ENCODE results near the gene SSBP2.
"Not testable (repeated sequence)": the region's sequence is repeated elsewhere in the genome, so short reads cannot be mapped to it uniquely, and the experiment has no call there.

The SSBP2 gene

DNA sequence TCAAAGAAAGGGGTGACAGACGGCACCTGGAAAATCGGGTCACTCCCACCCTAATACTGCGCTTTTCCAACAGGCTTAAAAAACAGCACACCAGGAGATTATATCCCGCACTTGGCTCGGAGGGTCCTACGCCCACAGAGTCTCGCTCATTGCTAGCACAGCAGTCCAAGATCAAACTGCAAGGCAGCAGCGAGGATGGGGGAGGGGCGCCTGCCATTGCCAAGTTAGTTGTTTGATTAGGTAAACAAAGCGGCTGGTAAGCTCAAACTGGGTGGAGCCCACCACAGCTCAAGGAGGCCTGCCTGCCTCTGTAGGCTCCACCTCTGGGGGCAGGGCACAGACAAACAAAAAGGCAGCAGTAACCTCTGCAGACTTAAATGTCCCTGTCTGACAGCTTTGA, 158.8 kb downstream of the SSBP2 start:
- DNase-seq (ENCODE audit: low read depth in 2 of 2): not testable (repeated sequence)

DNA sequence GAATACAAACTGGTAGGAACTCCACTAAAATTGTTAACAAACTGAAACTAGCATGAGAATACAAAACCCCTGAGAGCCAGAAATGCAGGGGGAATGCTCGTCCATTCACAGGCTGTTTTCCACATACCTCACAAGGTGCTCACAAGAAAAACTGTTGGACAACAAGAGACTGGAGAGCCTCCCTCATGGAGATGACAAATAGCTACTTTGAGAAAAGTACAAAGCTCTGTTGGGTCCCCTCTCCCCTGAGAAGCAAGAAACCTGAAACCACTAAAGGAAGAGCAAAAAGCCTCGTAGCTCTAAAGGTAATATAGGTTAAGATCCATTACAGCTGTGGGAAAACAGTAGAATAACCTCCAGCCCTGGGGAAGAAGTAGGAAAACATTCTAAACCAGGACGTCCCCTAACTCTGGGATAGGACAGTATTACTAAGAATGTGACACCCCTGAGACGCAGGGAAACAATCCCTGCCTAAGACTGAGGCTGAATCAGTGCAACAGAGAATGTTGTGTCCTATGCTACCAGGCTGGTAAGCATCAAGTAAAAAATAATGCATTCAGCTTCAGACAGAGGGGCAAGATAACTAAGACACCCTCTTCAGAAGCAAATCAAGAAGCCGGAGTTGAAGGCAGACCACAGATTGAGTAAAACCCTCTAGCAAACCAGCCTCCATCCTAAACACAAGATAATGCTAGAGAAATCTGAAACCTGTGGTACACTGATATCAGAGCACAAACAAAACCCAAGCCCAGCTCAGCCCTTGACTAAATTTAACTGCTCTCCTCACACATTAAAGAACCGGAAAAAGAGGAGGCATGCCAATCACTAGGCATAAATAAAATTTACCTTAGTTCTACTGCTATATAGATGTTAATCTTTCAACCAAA, 160.2 kb downstream of the SSBP2 start:
- no peak for DNase-seq (ENCODE audit: low read depth in 2 of 2)

DNA sequence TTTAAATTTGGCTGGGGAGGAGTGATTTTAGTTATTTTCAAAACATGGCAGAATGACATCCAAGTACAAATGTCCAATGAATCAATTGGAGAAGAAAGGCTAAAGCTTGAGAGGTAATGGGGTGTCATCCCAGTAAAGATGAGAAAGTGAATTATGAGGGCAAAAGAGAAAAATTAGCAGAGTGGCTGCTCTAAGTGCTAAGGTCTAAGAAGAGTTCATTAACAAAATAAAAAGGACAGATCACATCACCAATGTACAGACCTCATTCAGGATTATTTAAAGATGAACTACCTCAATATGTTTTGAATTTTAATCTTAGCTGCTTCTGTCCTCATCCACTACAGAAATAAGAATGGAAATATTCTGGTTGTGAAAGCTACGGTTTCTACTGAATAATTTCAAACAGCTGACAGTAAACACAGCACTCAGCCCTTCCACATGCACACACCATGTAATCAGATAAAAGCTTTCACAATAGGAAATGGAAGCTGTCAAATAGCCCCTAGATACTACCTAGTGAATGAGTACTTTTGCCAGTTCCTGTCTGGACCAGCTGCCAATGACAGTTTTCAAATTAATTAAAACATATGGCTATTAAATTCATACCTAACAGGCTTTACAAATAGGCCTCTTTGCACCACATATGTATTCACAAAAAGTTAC, 171.5 kb downstream of the SSBP2 start:
- no peak for DNase-seq (ENCODE audit: low read depth in 2 of 2)

DNA sequence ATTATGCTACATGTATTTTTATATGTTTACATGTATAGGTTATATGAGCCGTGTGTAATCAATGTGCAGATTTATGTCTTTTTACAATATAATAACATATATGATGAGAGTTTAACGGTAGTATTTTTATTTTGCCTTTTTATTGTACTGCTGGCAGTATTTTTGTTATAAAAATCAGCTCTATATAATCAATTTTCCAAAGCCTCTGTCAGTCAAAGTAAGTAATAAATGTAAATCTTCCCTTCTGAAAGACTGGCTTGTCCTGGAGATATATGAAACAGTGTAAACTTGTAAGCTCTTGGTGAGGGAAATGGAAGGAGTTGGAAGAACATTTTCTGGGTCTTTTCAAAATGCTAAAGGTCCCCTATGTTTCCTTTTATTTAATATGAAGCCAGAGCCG, 173.8 kb downstream of the SSBP2 start:
- DNase-seq (ENCODE audit: low read depth in 2 of 2): no peak

DNA sequence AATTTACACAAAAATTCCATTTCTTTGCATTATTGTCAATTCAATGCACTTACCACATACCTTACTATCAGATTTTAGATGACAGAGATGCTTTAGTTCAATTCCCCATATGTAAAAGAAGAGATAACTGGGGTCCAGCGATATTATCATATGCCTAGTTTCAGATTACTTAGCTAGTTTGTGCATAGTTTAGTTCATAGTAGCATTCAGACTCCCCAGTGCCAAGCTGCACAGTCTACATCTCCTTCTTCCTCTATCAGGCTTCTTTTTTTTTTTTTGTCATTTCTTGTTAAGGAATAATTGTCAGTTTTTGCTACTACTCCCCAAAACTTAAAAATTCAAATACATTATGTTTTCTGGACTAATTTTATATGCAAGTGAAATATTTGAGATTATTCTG, 175.0 kb downstream of the SSBP2 start:
- no peak for DNase-seq (ENCODE audit: low read depth in 2 of 2)

DNA sequence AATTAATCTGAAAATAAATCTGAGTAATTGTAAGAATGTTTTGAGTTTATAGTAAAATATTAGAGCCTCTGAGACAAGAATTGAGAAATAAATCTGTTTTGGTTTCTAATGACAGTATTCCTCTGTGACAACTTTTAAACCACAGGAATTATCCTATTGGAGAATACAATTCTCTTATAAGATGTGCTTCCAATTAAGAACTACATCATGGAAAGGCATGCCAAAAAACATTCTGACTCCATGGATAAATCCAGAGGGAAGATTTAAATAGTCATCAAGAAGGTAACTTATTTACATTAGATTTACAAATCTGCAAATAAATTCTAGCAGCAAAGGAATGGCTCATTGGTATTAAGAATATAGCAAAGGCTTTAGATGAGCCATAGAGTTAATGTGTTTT, 178.7 kb downstream of the SSBP2 start:
- DNase-seq (ENCODE audit: low read depth in 2 of 2): peak; percentile 43 to 44

DNA sequence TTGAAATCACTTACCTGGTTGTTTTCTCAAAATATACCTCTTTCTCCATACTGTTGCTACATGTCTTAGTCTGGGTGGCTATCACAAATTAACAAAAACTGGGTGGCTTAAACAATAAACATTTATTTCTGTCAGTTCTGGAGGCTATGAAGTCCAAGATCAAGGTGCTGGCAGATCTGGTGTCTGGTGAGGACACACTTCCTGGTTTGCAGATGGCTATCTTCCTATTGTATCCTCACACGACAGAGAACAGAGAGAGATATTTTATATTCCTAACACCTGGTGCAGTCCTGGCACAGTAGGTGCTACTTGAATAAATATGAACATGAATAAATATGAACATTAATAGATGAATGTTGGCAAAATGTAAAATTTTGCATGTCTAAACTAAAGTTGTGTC, 192.7 kb downstream of the SSBP2 start:
- DNase-seq (ENCODE audit: low read depth in 2 of 2): no peak

DNA sequence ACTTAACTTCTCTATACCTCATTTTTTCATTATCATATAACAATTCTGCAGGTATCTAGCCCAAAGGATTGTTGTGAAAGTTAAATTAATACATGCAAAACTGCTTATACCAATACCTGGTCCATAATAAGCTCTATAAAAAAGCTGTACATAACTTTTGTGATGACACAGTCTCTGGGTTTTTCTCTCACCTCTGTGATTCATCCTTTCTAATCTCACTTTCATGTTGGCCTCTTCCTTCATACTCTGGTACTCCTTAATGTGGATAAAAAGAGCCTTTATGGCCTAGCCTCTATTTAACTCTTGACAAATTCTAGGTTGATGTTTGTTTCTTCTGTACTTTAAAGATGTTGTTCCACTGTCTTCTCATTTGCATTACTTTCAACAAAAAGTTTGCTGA, 194.1 kb downstream of the SSBP2 start:
- no peak for DNase-seq (ENCODE audit: low read depth in 2 of 2)

DNA sequence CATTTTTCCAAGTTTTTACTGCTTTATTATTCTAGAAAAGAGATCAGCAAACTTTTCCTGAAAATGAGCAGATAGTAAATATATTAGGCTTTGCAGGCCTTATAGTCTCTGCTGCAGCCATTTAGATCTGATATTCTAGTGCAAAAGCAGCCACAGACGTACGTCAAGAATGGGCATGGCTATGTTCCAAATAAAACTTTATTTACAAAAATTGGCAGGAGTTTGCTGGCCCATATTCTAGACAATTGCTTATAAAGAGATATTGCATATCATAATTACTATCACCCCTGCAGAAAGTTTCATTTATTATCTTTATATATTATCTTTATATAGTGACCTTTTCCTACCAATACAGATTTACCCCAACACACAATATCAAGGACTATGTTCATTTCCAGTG, 195.0 kb downstream of the SSBP2 start:
- DNase-seq (ENCODE audit: low read depth in 2 of 2): no peak

DNA sequence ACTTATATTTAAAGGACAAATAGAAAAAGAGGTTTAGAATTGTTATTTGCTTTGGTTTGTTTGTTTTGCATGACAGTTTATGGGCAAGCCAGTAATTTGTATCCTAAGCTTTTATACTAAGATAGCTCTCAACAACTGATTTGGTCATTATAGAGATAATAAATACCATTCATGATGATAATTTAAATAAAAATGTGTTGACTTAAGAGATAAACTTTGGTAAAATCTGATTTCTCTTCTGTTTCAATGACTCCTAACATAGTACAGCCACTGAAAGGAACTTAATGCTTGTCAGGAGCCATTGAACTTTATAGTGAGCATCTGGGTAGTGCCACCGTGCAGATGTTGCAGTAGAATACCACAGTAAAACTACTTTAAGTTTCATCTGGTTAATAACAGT, 196.2 kb downstream of the SSBP2 start:
- no peak for DNase-seq (ENCODE audit: low read depth in 2 of 2)

DNA sequence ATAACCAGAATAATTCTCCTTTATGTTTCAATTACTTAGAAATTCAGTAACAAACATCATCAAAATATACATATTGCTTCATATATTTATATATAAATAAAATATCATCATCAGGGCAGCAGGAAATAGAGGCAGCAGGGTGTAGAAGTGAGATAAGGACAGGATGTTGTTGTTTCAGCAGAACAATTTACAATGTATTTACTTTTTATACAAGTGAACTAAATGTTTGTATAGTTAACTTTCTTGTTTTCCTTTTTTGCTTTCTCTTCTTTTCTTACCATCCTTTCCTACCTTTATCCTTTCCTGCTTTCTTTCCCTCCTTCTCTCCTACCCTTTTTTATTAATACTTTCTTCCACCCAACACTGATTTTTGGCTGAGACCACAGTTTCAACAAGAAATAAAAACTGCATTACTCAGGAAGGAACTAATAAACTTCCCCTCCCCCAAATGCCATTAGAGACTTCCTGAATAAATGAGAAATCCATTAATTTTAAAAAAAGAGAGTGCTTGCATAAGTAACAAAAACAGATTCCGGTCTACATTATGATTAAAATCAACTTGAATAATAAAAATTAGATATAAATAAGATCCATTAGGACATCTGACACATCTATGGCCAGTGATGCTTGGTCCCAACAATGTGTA, 197.2 kb downstream of the SSBP2 start:
- DNase-seq (ENCODE audit: low read depth in 2 of 2): no peak

DNA sequence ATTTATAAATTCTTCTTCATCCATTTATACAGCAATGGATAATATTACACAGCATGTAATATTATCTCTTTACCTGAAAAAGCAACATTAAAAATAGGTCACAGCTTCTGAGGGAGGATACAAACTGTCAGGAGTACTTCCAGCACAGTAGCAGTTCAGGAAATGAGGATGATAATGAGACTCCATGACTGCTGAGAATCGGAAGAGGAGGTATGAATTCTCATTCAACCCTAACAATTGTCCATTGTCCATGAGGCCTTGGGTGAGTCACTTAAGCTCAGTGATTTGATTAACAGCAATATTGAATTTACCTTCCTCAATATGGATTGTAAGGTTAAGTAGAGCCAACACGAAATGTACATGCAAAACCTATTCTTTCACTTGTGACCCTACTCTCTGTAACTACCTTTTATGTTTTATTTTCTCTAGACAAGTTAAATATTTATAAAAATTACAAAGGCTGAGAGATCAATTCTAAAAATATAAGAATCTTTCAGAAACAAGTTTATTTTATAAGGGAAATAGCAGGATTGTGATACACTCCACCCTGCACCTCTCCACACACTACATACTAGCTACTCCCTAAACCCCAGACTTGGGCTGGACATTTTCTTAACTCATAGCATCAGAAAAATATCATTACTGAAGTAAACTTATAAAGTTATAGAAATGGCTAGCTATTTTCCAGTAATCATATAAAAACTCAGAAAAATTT, 197.9 kb downstream of the SSBP2 start:
- DNase-seq (ENCODE audit: low read depth in 2 of 2): no peak

DNA sequence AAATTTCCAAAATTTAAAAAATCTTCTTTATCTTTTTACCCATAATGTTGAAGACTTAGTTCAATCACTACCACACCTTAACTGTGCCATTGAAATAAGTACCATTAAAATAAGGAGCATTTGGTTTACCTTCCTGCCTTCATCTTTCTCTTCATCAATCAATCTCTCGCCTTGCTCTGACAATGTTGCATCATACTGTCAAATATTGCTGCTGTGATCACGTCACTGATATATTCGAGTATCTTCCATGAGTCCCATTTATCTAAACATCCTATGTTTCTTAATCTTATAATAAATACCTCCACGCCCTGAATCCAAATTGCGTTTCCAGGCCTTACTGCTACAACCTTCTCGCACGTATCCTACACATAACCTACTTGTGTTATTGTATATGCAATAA, 201.8 kb downstream of the SSBP2 start:
- no peak for DNase-seq (ENCODE audit: low read depth in 2 of 2)

DNA sequence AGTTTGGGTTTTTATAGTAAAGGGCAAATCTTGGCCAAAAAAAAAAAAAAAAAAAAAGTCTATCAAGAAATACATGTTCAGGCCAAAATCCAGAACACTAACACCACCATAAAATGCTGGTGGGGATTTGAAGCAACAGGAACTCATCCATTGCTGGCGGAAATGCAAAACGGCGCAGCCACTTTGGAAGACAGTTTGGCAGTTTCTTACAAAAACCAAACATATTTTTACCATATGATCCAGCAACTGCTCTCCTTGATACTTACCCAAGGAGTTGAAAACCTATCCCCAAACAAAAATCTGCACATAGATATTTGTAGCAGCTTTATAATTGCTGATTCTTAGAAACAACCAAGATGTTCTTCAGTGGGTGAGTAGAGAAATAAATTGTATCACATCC, 203.9 kb downstream of the SSBP2 start:
- DNase-seq (ENCODE audit: low read depth in 2 of 2): no peak

DNA sequence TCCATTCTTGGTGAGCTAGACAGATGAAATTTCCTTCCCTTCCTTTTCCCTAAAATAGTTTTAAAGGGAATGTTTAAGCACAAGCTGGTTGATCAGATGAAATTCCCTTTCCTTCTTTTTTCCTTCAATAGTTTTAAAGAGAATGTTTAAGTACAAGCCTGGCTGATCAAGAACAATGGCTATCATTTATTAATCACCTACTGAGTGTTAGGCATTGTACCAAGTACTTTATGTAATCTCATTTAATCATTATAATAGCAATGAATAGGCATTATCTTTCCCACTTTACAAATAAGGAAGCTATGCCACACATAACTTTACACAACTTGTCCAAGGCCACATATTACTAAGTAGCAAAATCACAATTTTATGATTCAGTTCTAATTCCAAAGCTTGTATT, 205.0 kb downstream of the SSBP2 start:
- no peak for DNase-seq (ENCODE audit: low read depth in 2 of 2)

DNA sequence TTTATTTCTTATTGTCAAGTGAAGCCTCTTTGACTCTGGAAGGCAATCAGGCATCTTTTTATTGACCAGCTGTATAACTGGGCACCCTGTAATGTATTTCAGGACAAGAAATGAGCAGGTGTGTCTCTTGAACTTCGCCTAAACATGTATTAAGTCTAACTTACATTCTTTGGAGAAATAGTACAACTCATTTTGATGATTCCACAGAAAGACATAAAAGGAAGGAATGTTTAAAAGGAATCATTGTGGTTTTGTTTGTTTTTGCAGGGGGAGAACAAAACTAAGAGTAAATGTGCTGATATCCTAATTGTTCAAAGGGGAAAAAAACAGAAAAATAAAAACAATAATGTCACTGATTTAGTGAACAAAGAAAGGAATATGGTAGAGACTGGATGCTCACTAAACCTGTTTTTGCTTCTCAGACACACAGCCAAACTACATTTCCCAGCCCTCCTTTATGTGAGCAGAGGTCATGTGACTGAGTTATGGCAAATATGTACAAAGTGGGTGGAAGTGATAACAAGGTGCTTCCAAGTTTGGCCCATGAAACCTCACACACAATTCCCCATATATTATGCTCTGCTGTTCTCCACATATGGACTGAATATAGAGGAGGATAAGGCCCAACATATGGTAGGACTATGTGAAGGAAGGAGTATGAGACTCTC, 206.4 kb downstream of the SSBP2 start:
- no peak for DNase-seq (ENCODE audit: low read depth in 2 of 2)

DNA sequence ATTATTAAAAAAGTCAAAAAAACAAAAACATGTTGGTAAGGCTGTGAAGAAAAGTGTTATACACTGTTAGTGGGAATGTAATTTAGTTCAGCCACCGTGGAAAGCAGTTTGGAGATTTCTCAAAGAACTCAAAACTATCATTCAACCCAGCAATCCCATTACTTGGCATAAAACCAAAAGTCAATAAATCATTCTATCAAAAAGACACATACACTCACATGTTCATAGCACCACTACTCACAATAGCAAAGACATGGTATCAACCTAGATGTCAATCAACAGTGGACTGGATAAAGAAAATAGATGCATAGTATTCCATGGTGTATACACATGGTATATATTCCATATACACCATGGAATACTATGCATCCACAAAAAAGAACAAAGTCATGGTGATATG, 208.7 kb downstream of the SSBP2 start:
- DNase-seq (ENCODE audit: low read depth in 2 of 2): no peak

DNA sequence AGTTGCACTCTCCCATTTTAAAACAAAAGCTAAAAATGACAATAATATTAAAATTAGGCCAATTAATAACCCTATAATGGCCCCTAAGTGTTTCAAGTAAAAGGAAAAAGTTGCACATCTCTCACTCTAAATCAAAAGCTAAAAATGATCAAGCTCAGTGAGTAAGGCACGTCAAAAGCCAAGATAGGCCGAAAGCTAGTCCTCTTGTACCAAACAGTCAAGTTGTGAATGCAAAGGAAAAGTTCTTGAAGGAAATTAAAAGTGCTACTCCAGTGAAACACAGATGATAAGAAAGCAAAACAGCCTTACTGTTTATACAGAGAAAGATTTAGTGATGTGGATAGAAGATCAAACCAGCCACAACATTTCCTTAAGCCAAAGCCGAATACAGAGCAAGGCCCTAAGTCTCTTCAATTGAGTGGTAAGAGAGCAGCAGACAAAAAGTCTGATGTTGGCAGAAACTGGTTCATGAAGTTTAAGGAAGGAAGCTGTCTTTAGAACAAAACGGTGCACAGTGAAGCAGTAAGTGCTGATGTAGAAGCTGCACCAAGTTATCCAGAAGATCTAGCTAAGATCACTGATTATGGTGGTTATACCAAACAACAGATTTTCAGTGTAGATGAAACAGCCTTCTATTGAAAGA, 212.9 kb downstream of the SSBP2 start:
- no peak for DNase-seq (ENCODE audit: low read depth in 2 of 2)

DNA sequence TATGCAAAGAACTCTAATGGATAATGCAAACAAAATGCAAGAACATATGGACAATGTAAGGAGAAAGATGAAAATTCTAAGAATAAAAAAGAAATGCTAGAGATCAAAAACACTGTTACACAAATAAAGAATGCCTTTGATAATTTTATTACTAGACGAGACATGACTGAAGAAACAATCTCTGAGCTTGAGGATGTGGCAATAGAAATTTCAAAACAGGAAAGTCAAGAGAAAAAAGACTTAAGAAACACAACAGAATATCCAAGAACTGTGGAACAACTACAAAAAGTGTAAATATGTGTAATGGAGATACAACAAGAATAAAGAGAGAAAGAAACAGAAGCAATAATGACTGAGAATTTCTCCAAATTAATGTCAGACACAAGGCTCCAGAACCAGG, 216.5 kb downstream of the SSBP2 start:
- DNase-seq (ENCODE audit: low read depth in 2 of 2): no peak

DNA sequence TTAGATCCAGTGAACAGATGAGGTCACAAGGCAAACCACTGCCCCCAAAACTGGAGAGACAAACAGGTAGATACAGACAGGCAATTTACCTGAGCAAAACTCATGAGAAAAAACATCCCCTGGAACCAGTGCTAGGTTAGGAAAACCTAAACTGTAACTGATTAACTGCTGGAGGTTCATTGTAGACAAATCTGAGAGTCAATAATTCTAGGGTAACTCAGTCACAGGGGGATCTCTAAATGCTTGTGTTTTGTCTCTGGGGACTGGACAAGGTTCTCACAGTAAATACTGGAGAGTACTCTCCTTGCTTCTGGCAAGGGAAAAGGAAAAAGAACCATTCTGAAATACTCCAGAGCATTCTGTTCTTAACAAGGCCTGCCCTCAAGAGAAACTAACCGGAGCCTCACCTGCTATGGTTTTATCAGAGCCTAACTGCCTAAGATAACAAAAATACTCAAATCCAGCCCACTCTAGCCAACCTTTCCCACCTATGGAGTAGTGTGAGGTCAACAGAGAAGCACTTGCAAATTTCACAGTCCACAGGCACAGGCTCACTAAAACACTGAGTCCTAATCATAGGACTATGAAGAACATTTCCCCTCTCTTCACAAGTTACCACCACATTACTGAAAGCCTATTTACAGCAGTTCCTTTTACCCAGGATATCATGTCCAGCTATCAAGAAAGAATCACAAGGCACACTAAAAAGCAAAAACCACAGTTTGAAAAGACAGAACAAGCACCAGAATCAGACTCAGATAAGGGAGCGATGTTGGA, 217.1 kb downstream of the SSBP2 start:
- DNase-seq (ENCODE audit: low read depth in 2 of 2): no peak
